Measurements from ENCODE around the gene EPB41L4A. TPM values are rescaled to one million over a fixed set of nuclear protein-coding genes. Genes with fewer than 3 reads are reported as not detected.
"Not testable (repeated sequence)": the region's sequence is repeated elsewhere in the genome, so short reads cannot be mapped to it uniquely, and the experiment has no call there.

The EPB41L4A gene
- total RNA-seq, 2 experiments from 2014 or later: 1.0 TPM; not detected in 1

- POLR2A ChIA-PET: no interaction called here
- no peaks in the 10 kb centered on the region for H3K36me3 Mint-ChIP-seq (ENCODE audit: low read depth)
- peaks cover 12% of the 10 kb centered on the region for H3K27me3 Mint-ChIP-seq (ENCODE audit: low read depth)
- ATAC-seq (no peak), DNase-seq (no peak)
- H3K27ac Mint-ChIP-seq: no peak overlapping the region
- no peaks in the 10 kb centered on the region for H3K9me3 Mint-ChIP-seq (ENCODE audit: insufficient read depth)
- H3K4me3 Mint-ChIP-seq: no peak overlapping the region
- H3K4me1 Mint-ChIP-seq (ENCODE audit: low read depth): no peaks in the 10 kb centered on the region
- CTCF ChIA-PET: no interaction called here
Measured at GRCh38 chr5:112396430-112396829, 22.6 kb downstream of the EPB41L4A start.

DNA sequence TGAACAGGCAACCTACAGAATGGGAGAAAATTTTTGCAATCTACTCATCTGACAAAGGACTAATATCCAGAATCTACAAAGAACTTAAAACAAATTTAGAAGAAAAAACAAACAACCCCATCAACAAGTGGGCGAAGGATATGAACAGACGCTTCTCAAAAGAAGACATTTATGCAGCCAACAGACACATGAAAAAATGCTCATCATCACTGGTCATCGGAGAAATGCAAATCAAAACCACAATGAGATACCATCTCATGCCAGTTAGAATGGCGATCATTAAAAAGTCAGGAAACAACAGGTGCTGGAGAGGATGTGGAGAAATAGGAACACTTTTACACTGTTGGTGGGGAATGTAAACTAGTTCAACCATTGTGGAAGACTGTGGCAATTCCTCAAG, 23.8 kb downstream of the EPB41L4A start:
- DNase-seq; H3K36me3 Mint-ChIP-seq (ENCODE audit: low read depth); POLR2A ChIA-PET; ATAC-seq; CTCF ChIA-PET; H3K4me1 Mint-ChIP-seq (ENCODE audit: low read depth); H3K4me3 Mint-ChIP-seq; H3K9me3 Mint-ChIP-seq (ENCODE audit: insufficient read depth); H3K27me3 Mint-ChIP-seq (ENCODE audit: low read depth); H3K27ac Mint-ChIP-seq: not testable (repeated sequence)

DNA sequence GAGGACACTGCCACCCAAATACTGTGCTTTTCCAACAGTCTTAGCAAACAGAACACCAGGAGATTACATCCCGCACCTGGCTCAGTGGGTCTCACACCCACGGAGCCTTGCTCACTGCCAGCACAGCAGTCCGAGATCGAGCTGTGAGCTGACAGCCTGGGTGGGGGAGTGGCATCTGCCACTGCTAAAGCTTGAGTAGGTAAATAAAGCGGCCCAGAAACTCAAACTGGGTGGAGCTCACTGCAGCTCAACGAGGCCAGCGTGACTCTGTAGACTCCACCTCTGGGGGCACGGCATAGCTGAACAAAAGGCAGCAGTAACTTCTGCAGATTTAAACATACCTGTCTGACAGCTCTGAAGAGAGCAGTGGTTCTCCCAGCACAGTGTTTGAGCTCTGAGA, 28.8 kb downstream of the EPB41L4A start:
- Mint-ChIP-seq H3K27ac (no peak overlapping the region), H3K36me3 (ENCODE audit: low read depth) (no peaks in the 10 kb centered on the region), H3K4me3 (no peak overlapping the region), H3K27me3 (ENCODE audit: low read depth) (peaks cover 8% of the 10 kb centered on the region), H3K4me1 (ENCODE audit: low read depth) (no peaks in the 10 kb centered on the region), H3K9me3 (ENCODE audit: insufficient read depth) (no peaks in the 10 kb centered on the region)
- ATAC-seq: no peak
- ChIA-PET POLR2A (no interaction called here), CTCF (no interaction called here)
- DNase-seq: no peak

DNA sequence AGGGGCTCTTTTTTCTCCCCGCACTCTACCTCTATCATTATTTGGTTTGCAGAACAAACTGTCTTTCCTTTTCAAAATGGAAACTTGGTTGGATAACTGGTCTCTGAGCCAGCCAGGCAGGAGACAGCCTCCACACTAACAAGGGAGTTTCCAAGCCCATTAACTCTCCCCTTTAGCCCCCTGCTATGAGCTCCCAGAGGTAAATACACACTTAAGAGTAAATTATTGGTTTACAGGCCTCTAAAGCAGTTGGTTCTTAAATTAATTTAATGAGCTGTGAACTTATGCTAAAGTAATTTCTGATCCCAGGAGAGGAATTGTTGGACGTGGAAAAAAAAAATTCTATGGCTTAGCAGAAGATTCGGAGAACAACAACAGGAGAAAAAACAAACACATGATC, 30.3 kb downstream of the EPB41L4A start:
- no peaks in the 10 kb centered on the region for H3K4me1 Mint-ChIP-seq (ENCODE audit: low read depth)
- H3K4me3 Mint-ChIP-seq: no peak overlapping the region
- no peak for DNase-seq
- peaks cover 10% of the 10 kb centered on the region for H3K27me3 Mint-ChIP-seq (ENCODE audit: low read depth)
- ATAC-seq: no peak
- no peak overlapping the region for H3K27ac Mint-ChIP-seq
- CTCF ChIA-PET: no interaction called here
- H3K9me3 Mint-ChIP-seq (ENCODE audit: insufficient read depth): no peaks in the 10 kb centered on the region
- no peaks in the 10 kb centered on the region for H3K36me3 Mint-ChIP-seq (ENCODE audit: low read depth)
- POLR2A ChIA-PET: no interaction called here

- Mint-ChIP-seq H3K36me3 (ENCODE audit: low read depth) (no peaks in the 10 kb centered on the region), H3K4me3 (no peak overlapping the region), H3K9me3 (ENCODE audit: insufficient read depth) (no peaks in the 10 kb centered on the region), H3K4me1 (ENCODE audit: low read depth) (no peaks in the 10 kb centered on the region), H3K27ac (no peak overlapping the region), H3K27me3 (ENCODE audit: low read depth) (peaks cover 10% of the 10 kb centered on the region)
- DNase-seq: no peak
- ATAC-seq: no peak
- ChIA-PET CTCF (no interaction called here), POLR2A (no interaction called here)
Measured at GRCh38 chr5:112388074-112388473, 31.0 kb downstream of the EPB41L4A start.

DNA sequence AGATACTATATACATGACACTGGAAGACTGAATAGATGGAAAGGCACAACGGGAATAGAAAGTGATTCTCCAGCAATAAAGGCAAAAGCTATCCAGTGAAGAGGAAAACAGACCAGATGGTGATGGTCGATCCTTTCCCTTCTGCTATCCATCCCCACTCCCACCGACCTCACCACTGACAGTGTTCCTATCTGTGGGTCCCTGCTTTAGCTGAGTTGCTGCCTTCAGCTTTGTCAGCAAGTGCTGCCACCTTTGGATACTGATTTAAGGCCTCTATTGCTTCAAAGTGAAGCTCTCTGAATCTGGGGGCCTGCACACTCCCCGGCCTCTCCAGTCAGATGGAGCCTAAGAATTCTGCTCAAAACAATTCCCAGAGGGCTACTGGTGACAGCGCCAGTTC, 32.3 kb downstream of the EPB41L4A start:
- Mint-ChIP-seq H3K4me3 (no peak overlapping the region), H3K36me3 (ENCODE audit: low read depth) (no peaks in the 10 kb centered on the region), H3K9me3 (ENCODE audit: insufficient read depth) (no peaks in the 10 kb centered on the region), H3K4me1 (ENCODE audit: low read depth) (no peaks in the 10 kb centered on the region), H3K27ac (no peak overlapping the region), H3K27me3 (ENCODE audit: low read depth) (peaks cover 5% of the 10 kb centered on the region)
- POLR2A ChIA-PET: no interaction called here
- DNase-seq (no peak), ATAC-seq (no peak)
- CTCF ChIA-PET: interaction anchor here (1.1 kb wide), 1 partner anchor 34 kb away, joined by 3 read pairs; no protein-coding TSS in a partner anchor

DNA sequence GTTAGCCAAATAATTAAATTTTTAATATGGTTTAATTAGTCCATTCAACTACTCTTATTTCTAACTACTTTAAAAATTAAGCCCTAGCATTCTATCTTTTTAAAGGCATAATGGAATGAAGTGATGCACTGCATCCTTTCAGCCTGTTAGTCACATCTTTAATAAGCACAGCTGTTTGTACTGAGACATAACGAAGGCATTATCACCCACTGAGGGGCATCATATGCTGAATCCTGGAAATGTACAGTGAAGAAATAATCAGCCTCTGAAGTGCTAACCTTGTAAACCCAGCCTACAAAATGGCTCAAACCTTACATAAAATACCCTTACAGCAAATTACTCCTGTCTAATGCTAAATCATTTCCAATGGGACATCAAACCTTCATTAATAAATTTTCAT, 33.1 kb downstream of the EPB41L4A start:
- Mint-ChIP-seq H3K4me1 (ENCODE audit: low read depth) (no peaks in the 10 kb centered on the region), H3K9me3 (ENCODE audit: insufficient read depth) (no peaks in the 10 kb centered on the region), H3K36me3 (ENCODE audit: low read depth) (no peaks in the 10 kb centered on the region), H3K27me3 (ENCODE audit: low read depth) (peaks cover 5% of the 10 kb centered on the region), H3K4me3 (no peak overlapping the region), H3K27ac (no peak overlapping the region)
- ATAC-seq (no peak), DNase-seq (no peak)
- ChIA-PET CTCF (no interaction called here), POLR2A (no interaction called here)

GRCh38 chr5:112385566-112385965, 33.5 kb downstream of the EPB41L4A start:
- Mint-ChIP-seq H3K27me3 (ENCODE audit: low read depth) (peaks cover 5% of the 10 kb centered on the region), H3K4me1 (ENCODE audit: low read depth) (no peaks in the 10 kb centered on the region), H3K36me3 (ENCODE audit: low read depth) (no peaks in the 10 kb centered on the region), H3K9me3 (ENCODE audit: insufficient read depth) (no peaks in the 10 kb centered on the region), H3K27ac (no peak overlapping the region), H3K4me3 (no peak overlapping the region)
- ATAC-seq (no peak), DNase-seq (no peak)
- ChIA-PET CTCF (no interaction called here), POLR2A (no interaction called here)

DNA sequence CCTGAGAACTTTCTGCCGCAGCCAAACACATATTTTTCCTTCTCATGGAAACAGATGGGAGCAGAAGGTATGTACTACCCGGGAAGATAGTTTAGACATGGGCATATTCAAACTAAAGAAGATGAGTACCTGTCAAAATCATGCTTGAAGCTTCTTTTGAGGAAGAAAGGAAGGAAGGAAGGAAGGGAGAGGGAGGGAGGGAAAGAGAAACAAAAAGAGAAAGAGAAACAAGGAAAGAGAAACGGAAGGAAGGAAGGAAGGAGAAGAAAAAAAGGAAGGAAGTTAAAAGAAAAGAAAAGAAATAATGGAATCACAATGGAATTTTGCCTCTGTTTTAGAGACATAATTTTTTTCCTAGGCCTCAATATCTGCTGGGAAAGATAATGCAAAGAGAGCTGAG, 34.6 kb downstream of the EPB41L4A start:
- Mint-ChIP-seq H3K4me1 (ENCODE audit: low read depth) (no peaks in the 10 kb centered on the region), H3K27ac (no peak overlapping the region), H3K4me3 (no peak overlapping the region), H3K9me3 (ENCODE audit: insufficient read depth) (no peaks in the 10 kb centered on the region), H3K36me3 (ENCODE audit: low read depth) (no peaks in the 10 kb centered on the region), H3K27me3 (ENCODE audit: low read depth) (peaks cover 7% of the 10 kb centered on the region)
- POLR2A ChIA-PET: no interaction called here
- ATAC-seq (no peak), DNase-seq (no peak)
- CTCF ChIA-PET: no interaction called here

GRCh38 chr5:112382886-112383285, 36.2 kb downstream of the EPB41L4A start:
- Mint-ChIP-seq H3K9me3 (ENCODE audit: insufficient read depth) (no peaks in the 10 kb centered on the region), H3K4me3 (no peak overlapping the region), H3K27me3 (ENCODE audit: low read depth) (peaks cover 12% of the 10 kb centered on the region), H3K4me1 (ENCODE audit: low read depth) (no peaks in the 10 kb centered on the region), H3K36me3 (ENCODE audit: low read depth) (no peaks in the 10 kb centered on the region), H3K27ac (no peak overlapping the region)
- ATAC-seq (no peak), DNase-seq (no peak)
- ChIA-PET CTCF (no interaction called here), POLR2A (no interaction called here)

GRCh38 chr5:112381521-112381920, 37.6 kb downstream of the EPB41L4A start:
- Mint-ChIP-seq H3K27ac (no peak overlapping the region), H3K4me1 (ENCODE audit: low read depth) (no peaks in the 10 kb centered on the region), H3K27me3 (ENCODE audit: low read depth) (peaks cover 12% of the 10 kb centered on the region), H3K9me3 (ENCODE audit: insufficient read depth) (no peaks in the 10 kb centered on the region), H3K4me3 (no peak overlapping the region), H3K36me3 (ENCODE audit: low read depth) (no peaks in the 10 kb centered on the region)
- ChIA-PET CTCF (no interaction called here), POLR2A (no interaction called here)
- DNase-seq: no peak
- no peak for ATAC-seq

DNA sequence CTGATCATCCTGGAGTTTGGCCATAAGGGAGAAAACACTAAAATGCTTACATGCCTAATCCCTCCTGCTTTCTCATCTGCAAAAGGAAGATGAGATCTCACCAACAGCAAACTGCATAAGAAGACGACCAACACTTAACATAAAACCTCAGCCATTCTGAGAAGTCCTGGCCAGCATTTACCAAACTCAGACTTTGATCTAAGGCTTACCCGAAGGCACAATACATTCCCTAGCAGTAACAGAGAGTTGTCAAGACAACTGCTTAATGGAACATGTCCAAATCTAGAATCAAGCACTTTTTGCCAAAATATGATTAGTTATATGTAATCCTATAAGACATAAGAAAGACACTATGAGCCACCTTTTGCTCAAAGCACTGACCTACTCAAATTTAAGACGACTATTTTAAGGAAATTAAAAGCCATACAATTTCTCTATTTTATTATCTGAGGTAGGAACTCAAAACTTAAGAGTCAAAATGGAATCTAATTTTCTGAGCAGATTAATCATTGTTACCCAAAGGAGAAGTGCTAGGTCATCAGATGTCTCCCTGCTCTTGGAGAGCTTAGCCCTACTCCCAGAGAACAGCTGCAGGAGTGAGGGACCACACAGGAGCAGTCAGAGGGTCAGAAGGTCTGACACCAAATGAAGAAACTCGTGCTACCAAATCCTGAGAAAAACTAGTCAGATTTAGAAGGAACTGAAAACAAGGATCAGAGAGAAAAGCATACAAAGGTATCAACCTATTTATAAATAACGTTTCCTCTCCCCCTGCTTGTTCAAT, 39.3 kb downstream of the EPB41L4A start:
- DNase-seq (no peak), ATAC-seq (no peak)
- Mint-ChIP-seq H3K27me3 (ENCODE audit: low read depth) (peaks cover 12% of the 10 kb centered on the region), H3K4me1 (ENCODE audit: low read depth) (no peaks in the 10 kb centered on the region), H3K36me3 (ENCODE audit: low read depth) (no peaks in the 10 kb centered on the region), H3K4me3 (no peak overlapping the region), H3K27ac (no peak overlapping the region), H3K9me3 (ENCODE audit: insufficient read depth) (no peaks in the 10 kb centered on the region)
- CTCF ChIA-PET: no interaction called here
- POLR2A ChIA-PET: no interaction called here

DNA sequence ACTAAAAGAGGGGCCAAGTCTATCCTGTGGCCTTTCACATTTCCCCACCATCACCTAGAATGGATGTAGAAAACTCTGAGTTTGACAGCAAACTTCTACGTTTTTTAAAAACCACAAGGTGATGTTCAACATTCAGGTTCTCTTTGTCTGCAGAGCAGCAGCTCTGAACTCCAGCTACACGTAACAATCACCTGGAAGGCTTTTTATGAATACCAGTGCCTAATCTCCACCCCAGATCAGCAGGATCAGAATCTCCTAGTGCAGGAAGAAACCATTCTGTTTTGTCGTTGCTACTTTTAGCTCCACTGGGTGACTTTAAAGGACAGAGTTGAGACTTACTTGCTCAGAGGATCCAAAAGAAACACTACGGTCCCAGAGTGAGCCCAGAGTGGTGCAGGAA, 44.3 kb downstream of the EPB41L4A start:
- POLR2A ChIA-PET: no interaction called here
- no peak for DNase-seq
- peaks cover 7% of the 10 kb centered on the region for H3K27me3 Mint-ChIP-seq (ENCODE audit: low read depth)
- H3K4me1 Mint-ChIP-seq (ENCODE audit: low read depth): no peaks in the 10 kb centered on the region
- no peak for ATAC-seq
- no peak overlapping the region for H3K27ac Mint-ChIP-seq
- no peaks in the 10 kb centered on the region for H3K9me3 Mint-ChIP-seq (ENCODE audit: insufficient read depth)
- H3K36me3 Mint-ChIP-seq (ENCODE audit: low read depth): no peaks in the 10 kb centered on the region
- CTCF ChIA-PET: no interaction called here
- no peak overlapping the region for H3K4me3 Mint-ChIP-seq

All from activated CD8-positive, alpha-beta T cell treated with anti-CD3 and anti-CD28 coated beads, Interleukin-2, amount 10 ng/mL, durations not matched to agents 7 days and 5 days (primary cell).